IMR-90 (cell line): ENCODE results near the gene SHC2. TPM values are rescaled to one million over a fixed set of nuclear protein-coding genes. Genes with fewer than 3 reads are reported as not detected.

Experiments
- ATAC-seq: fragments of 200-7000 bp; cut with Tn5 transposase; 2 replicates; pipeline ENCODE4 v1.9.1; 2020; ENCODE audit warnings: low read depth, mild to moderate bottlenecking, moderate library complexity
- BruUV-seq: library from RNA; stranded (reverse); fragments of 400-500 nt; replicated peaks from 2 replicates; lab custom pipeline; 2021; lab: Mats Ljungman, UMichigan
- CTCF ChIA-PET: fragments of 300-600 bp; formaldehyde crosslinking; extraction: SDS; loops from one replicate; lab custom pipeline; 2021; ENCODE audit warnings: antibody characterized with exemption; lab: Yijun Ruan, JAX
- POLR2A ChIA-PET: fragments of 300-600 bp; sonication (Branson Sonifier 250); formaldehyde crosslinking; loops from one replicate; lab custom pipeline; 2022; ENCODE audit warnings: antibody characterized with exemption; ENCODE audit not compliant: unreplicated experiment; lab: Charles Lee
- DNase-seq: peaks from one replicate; pipeline ENCODE4 v3.0.0; 2013
- H2AFZ ChIP-seq: replicated peaks from 2 replicates; pipeline ENCODE3; 2013; ENCODE audit warnings: low read length, mild to moderate bottlenecking; ENCODE audit not compliant: poor library complexity
- H2AK5ac ChIP-seq: 2 replicates; pipeline ENCODE4 v1.6.1; 2013; ENCODE audit warnings: low read depth, low read length, inconsistent platforms
- H2AK9ac ChIP-seq: replicated peaks from 2 replicates; pipeline ENCODE3; 2013; ENCODE audit warnings: mild to moderate bottlenecking, low read depth, low read length, moderate library complexity; ENCODE audit not compliant: poor library complexity
- H2BK120ac ChIP-seq: 2 replicates; pipeline ENCODE4 v1.6.1; 2013; ENCODE audit warnings: low read depth, low read length, inconsistent platforms
- H2BK15ac ChIP-seq: 3 replicates; pipeline ENCODE4 v1.6.1; 2013; ENCODE audit warnings: low read depth, low read length, inconsistent platforms
- H2BK20ac ChIP-seq: 2 replicates; pipeline ENCODE4 v1.6.1; 2013; ENCODE audit warnings: low read depth, mild to moderate bottlenecking, inconsistent platforms, low read length, moderate library complexity
- H2BK5ac ChIP-seq: 2 replicates; pipeline ENCODE4 v1.6.1; 2013; ENCODE audit warnings: mild to moderate bottlenecking, low read depth, low read length, inconsistent platforms; ENCODE audit not compliant: poor library complexity, severe bottlenecking
- H3K14ac ChIP-seq: replicated peaks from 2 replicates; pipeline ENCODE4 v1.6.1; 2013; ENCODE audit warnings: low read depth, low read length, inconsistent platforms
- H3K18ac ChIP-seq: 2 replicates; pipeline ENCODE4 v1.6.1; 2013; ENCODE audit warnings: low read depth, low read length, control low read depth
- H3K23ac ChIP-seq: 2 replicates; pipeline ENCODE4 v1.6.1; 2013; ENCODE audit warnings: low read depth, low read length, inconsistent platforms
- H3K27ac ChIP-seq: 2 replicates; pipeline ENCODE4 v1.5.1; 2013; ENCODE audit warnings: mild to moderate bottlenecking, control low read depth, low read length; ENCODE audit not compliant: insufficient read depth
- H3K27me3 ChIP-seq: 2 replicates; pipeline ENCODE4 v1.6.1; 2013; ENCODE audit warnings: low read length; ENCODE audit not compliant: control insufficient read depth, insufficient read depth
- H3K36me3 ChIP-seq: 2 replicates; pipeline ENCODE4 v1.6.1; 2013; ENCODE audit warnings: low read length, mixed read lengths; ENCODE audit not compliant: control insufficient read depth, insufficient read depth
- H3K4ac ChIP-seq: 2 replicates; pipeline ENCODE4 v1.6.1; 2013; ENCODE audit warnings: low read depth, low read length, inconsistent platforms
- H3K4me1 ChIP-seq: 2 replicates; pipeline ENCODE4 v1.6.1; 2013; ENCODE audit warnings: low read length, mixed read lengths; ENCODE audit not compliant: control insufficient read depth, insufficient read depth
- H3K4me2 ChIP-seq: 2 replicates; pipeline ENCODE4 v1.6.1; 2013; ENCODE audit warnings: low read depth, mild to moderate bottlenecking, control low read depth, low read length, moderate library complexity
- H3K4me3 ChIP-seq: 2 replicates; pipeline ENCODE4 v1.5.1; 2013; ENCODE audit warnings: low read depth, mild to moderate bottlenecking, control low read depth, low read length, moderate library complexity; ENCODE audit not compliant: insufficient read depth
- H3K56ac ChIP-seq: 2 replicates; pipeline ENCODE4 v1.6.1; 2013; ENCODE audit warnings: low read length, inconsistent platforms; ENCODE audit not compliant: insufficient read depth; ENCODE audit errors: extremely low read depth
- H3K79me1 ChIP-seq, 2 experiments: 2 replicates each; pipeline ENCODE4 v1.6.1; 2013; ENCODE audit warnings: low read length in 2 of 2, inconsistent platforms in 1 of 2, low read depth in 1 of 2
- H3K9ac ChIP-seq: 2 replicates; pipeline ENCODE4 v1.6.1; 2013; ENCODE audit warnings: low read depth, low read length, control low read depth
- H3K9me1 ChIP-seq: 2 replicates; pipeline ENCODE4 v1.6.1; 2013; ENCODE audit warnings: low read length, inconsistent platforms; ENCODE audit not compliant: insufficient read depth
- H3K9me3 ChIP-seq: 2 replicates; pipeline ENCODE4 v1.6.1; 2013; ENCODE audit warnings: low read length; ENCODE audit not compliant: control insufficient read depth, insufficient read depth
- H4K20me1 ChIP-seq: 2 replicates; pipeline ENCODE4 v1.6.1; 2013; ENCODE audit warnings: low read length, inconsistent platforms; ENCODE audit not compliant: insufficient read depth
- H4K5ac ChIP-seq: 2 replicates; pipeline ENCODE4 v1.6.1; 2013; ENCODE audit warnings: mild to moderate bottlenecking, low read depth, low read length, control low read depth
- H4K8ac ChIP-seq, 2 experiments: 2 replicates each; pipeline ENCODE4 v1.6.1; 2013; ENCODE audit warnings: low read depth in 2 of 2, low read length in 2 of 2, control low read depth in 1 of 2, inconsistent platforms in 1 of 2
- H4K91ac ChIP-seq: 2 replicates; pipeline ENCODE4 v1.6.1; 2013; ENCODE audit warnings: low read depth, low read length, inconsistent platforms; ENCODE audit not compliant: insufficient read depth
- BHLHE40 ChIP-seq: fragments of 150-350 bp; IDR thresholded peaks from 2 replicates; pipeline ENCODE4 v1.6.1; 2016; ENCODE audit warnings: mild to moderate bottlenecking, low read depth, low read length
- CEBPB ChIP-seq: IDR thresholded peaks from 2 replicates; pipeline ENCODE4 v1.6.1; 2012; ENCODE audit warnings: low read depth, low read length, improper control_type of control experiment
- CHD1 ChIP-seq: IDR thresholded peaks from 2 replicates; pipeline ENCODE4 v1.6.1; 2012; ENCODE audit warnings: low read depth, low read length, improper control_type of control experiment
- CTCF ChIP-seq: conservative IDR thresholded peaks from 2 replicates; pipeline ENCODE4 v1.5.1; 2012; ENCODE audit warnings: mild to moderate bottlenecking, low read depth, low read length, improper control_type of control experiment
- ELK1 ChIP-seq: fragments of 150-350 bp; IDR thresholded peaks from 2 replicates; pipeline ENCODE4 v1.6.1; 2016; ENCODE audit warnings: low read depth, mild to moderate bottlenecking, low read length, moderate library complexity, borderline replicate concordance
- FOS ChIP-seq: fragments of 150-350 bp; IDR thresholded peaks from 2 replicates; pipeline ENCODE4 v1.6.1; 2016; ENCODE audit warnings: low read depth, low read length
- MAFK ChIP-seq: IDR thresholded peaks from 2 replicates; pipeline ENCODE4 v1.6.1; 2012; ENCODE audit warnings: low read depth, low read length, improper control_type of control experiment
- MXI1 ChIP-seq: IDR thresholded peaks from 2 replicates; pipeline ENCODE4 v1.6.1; 2012; ENCODE audit warnings: low read depth, mild to moderate bottlenecking, low read length, moderate library complexity, borderline replicate concordance
- NFE2L2 ChIP-seq: fragments of 150-350 bp; IDR thresholded peaks from 2 replicates; pipeline ENCODE4 v1.6.1; 2016; ENCODE audit warnings: low read depth, mild to moderate bottlenecking, low read length
- POLR2A ChIP-seq: IDR thresholded peaks from 2 replicates; pipeline ENCODE4 v1.6.1; 2012; ENCODE audit warnings: mild to moderate bottlenecking, low read depth, low read length
- RAD21 ChIP-seq: IDR thresholded peaks from 2 replicates; pipeline ENCODE4 v1.6.1; 2012; ENCODE audit warnings: low read length, improper control_type of control experiment
- RCOR1 ChIP-seq: IDR thresholded peaks from 2 replicates; pipeline ENCODE4 v1.6.1; 2012; ENCODE audit warnings: mild to moderate bottlenecking, low read length, improper control_type of control experiment; ENCODE audit not compliant: insufficient replicate concordance
- RFX5 ChIP-seq: IDR thresholded peaks from 2 replicates; pipeline ENCODE4 v1.8.0; 2012; ENCODE audit warnings: low read depth, mild to moderate bottlenecking, low read length, moderate library complexity
- SMC3 ChIP-seq: fragments of 150-350 bp; IDR thresholded peaks from 2 replicates; pipeline ENCODE4 v1.6.1; 2016; ENCODE audit warnings: low read depth, mild to moderate bottlenecking, antibody characterized with exemption, low read length, moderate library complexity
- WGBS, 2 experiments: methylation state at CpG; one replicate each; pipeline versions ENCODE4 v1.1.5 to v1.1.7; 2013; ENCODE audit warnings: missing lambda C conversion rate in 2 of 2; ENCODE audit not compliant: insufficient read length in 1 of 2; ENCODE audit errors: extremely low coverage in 2 of 2; 5-methylcytosine and 5-hydroxymethylcytosine counted together
- dilution Hi-C: fragments of 300-500 bp; cut with HindIII; formaldehyde crosslinking; loops from one replicate; pipeline ENCODE4 v1.14.3; 2018; ENCODE audit warnings: low sequenced_read_pairs; ENCODE audit not compliant: unreplicated experiment
- in situ Hi-C: fragments of 300-500 bp; cut with MboI; formaldehyde crosslinking; loops from 3 replicates; pipeline ENCODE4 v1.14.3; 2019; ENCODE audit warnings: low sequenced_read_pairs, inconsistent platforms, mixed read lengths
- intact Hi-C: fragments of 100-400 bp; cut with micrococcal nuclease; formaldehyde crosslinking; loops from 2 replicates; pipeline ENCODE4 v1.10.0; 2022
- polyA plus RNA-seq, 3 experiments: library from polyadenylated mRNA; depleted of rRNA; stranded (reverse); fragments of >200 nt; gene quantifications; 2 replicates each; pipeline ENCODE4 v1.2.3, GENCODE V29; 2012; ENCODE audit warnings: low replicate concordance in 1 of 3
- total RNA-seq: library from RNA; depleted of rRNA; stranded (reverse); fragments of >200 nt; gene quantifications from 2 replicates; pipeline ENCODE4 v1.2.3, GENCODE V29; 2012
- TF ChIP-seq, protein P1 (sequence below): fragments of 150-350 bp; IDR thresholded peaks from 2 replicates; pipeline ENCODE4 v1.6.1; 2017; ENCODE audit warnings: mild to moderate bottlenecking, antibody characterized with exemption, low read length, low read depth

The SHC2 gene
- total and polyA plus RNA-seq, 2 of the 4 experiments (the other 2 are of a cell fraction), result 0.68 TPM; not detected in 1

DNA sequence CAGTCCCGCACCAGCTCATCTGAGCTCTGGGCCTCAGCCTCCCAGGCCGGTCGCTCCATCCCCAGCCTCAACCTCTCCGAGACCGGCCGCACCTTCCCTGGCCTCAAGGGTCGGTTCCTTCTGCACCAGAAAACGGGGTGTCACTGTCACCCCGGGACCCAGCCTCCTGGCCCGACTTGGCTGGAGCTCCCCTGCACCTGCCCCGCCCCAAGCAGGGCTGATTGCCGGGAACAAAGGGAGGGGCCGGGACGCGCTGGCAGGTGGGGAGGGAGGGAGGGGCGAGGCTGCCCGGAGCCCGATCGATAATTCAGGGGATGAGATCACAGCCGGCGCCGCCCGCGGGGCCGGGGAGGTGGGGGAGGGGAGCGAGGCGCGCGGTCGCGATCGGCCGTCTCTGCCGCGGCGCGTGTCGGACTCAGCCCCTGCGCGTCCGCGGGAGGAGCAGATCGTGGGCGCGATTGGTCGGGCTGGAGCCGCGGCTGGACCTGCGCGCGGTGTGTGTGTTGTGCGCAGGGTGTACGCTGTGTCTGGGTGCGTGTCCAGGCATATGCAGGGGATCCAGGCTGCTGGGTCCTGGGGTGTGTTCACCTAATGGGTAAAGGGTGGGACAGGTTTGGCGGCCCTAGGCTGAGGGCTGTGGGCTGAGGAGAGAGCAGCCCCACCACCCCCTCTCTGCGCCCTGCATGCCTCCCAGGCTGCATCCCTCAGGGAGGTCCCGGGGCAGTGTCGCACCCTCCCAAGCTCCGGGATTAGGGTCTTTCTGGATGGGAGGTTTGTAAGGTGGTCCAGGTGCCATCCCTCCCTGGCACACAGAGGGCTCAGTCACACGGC lies 1.1 kb upstream of the SHC2 start:
- Histone ChIP-seq H2BK5ac (no peak overlapping the region), H3K27me3 (peaks cover 20% of the 10 kb centered on the region), H3K4ac (no peak overlapping the region), H4K5ac (no peak overlapping the region), H2BK120ac (no peak overlapping the region), H3K36me3 (no peaks in the 10 kb centered on the region), H4K8ac (no peak overlapping the region), H2AK5ac (no peak overlapping the region), H3K56ac (no peak overlapping the region), H2AK9ac (no peak overlapping the region), H3K9ac (no peak overlapping the region), H3K18ac (no peak overlapping the region), H3K23ac (no peak overlapping the region), H3K9me3 (no peaks in the 10 kb centered on the region; the same call in 1 of the 2 replicates), H3K14ac (no peak overlapping the region), H4K91ac (no peak overlapping the region), H2AFZ (peak overlapping the region; percentile 51), H2BK15ac (no peak overlapping the region), H4K20me1 (no peaks in the 10 kb centered on the region), H3K9me1 (no peaks in the 10 kb centered on the region), H3K27ac (no peak overlapping the region), H3K4me1 (peaks cover 3% of the 10 kb centered on the region; the same call in 1 of the 2 replicates), H3K4me2 (no peak overlapping the region), H3K79me1 (no peaks in the 10 kb centered on the region), H3K4me3 (no peak overlapping the region), H2BK20ac (no peak overlapping the region)
- intact Hi-C loops (no loop called here), dilution Hi-C loops (no loop called here), in situ Hi-C loops (no loop called here)
- BruUV-seq, result no TSS peak
- ChIA-PET POLR2A (no interaction called here), CTCF (no interaction called here)
- DNase-seq, result no peak
- 8% methylated on average over 24 of the region's 60 CpGs; no CpG with 5 or more reads in 1 of the 2 experiments for WGBS, 2 experiments
- ATAC-seq, result 0 out of 2 replicates have a peak, but pooled peaks have one; percentile 8
- TF ChIP-seq CTCF (no peak), SMC3 (no peak), RCOR1 (no peak), CHD1 (no peak), POLR2A (no peak), RFX5 (no peak), MAFK (no peak), FOS (no peak), RAD21 (no peak), ELK1 (no peak), NFE2L2 (no peak), CEBPB (no peak), MXI1 (no peak), BHLHE40 (no peak)
- TF ChIP-seq, protein P1, sequence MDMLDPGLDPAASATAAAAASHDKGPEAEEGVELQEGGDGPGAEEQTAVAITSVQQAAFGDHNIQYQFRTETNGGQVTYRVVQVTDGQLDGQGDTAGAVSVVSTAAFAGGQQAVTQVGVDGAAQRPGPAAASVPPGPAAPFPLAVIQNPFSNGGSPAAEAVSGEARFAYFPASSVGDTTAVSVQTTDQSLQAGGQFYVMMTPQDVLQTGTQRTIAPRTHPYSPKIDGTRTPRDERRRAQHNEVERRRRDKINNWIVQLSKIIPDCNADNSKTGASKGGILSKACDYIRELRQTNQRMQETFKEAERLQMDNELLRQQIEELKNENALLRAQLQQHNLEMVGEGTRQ, result no peak
